Keratinocyte (primary cell): ENCODE results near the gene LIN7A. TPM values are rescaled to one million over a fixed set of nuclear protein-coding genes. Genes with fewer than 3 reads are reported as not detected.
"Not testable (repeated sequence)": the region's sequence is repeated elsewhere in the genome, so short reads cannot be mapped to it uniquely, and the experiment has no call there.

Experiments used
- DNase-seq: peaks from one replicate; pipeline ENCODE4 v3.0.0-alpha.2; 2011; ENCODE audit warnings: low read depth, missing footprints, low spot score
- FAIRE-seq: peaks from 2 replicates; lab custom pipeline; 2011; peaks lifted over from hg19 to GRCh38; lab: Jason Lieb, UNC
- H2AFZ ChIP-seq: 2 replicates; pipeline ENCODE4 v1.6.0; 2012; ENCODE audit warnings: low read length, control low read depth, inconsistent platforms; ENCODE audit not compliant: control insufficient read depth
- H3K27ac ChIP-seq: 2 replicates; pipeline ENCODE4 v1.5.1; 2011; ENCODE audit warnings: low read length; ENCODE audit not compliant: control insufficient read depth, insufficient read depth
- H3K27me3 ChIP-seq: 3 replicates; pipeline ENCODE4 v1.6.0; 2011; ENCODE audit warnings: low read length; ENCODE audit not compliant: control insufficient read depth, insufficient read depth; ENCODE audit errors: extremely low read depth
- H3K36me3 ChIP-seq, 2 experiments: 2 replicates in 1 of 2; 3 replicates in 1 of 2; pipeline ENCODE4 v1.5.1; 2011; ENCODE audit warnings: low read length in 2 of 2, mild to moderate bottlenecking in 1 of 2; ENCODE audit not compliant: control insufficient read depth in 2 of 2, insufficient read depth in 2 of 2; ENCODE audit errors: extremely low read depth in 1 of 2
- H3K4me1 ChIP-seq: 3 replicates; pipeline ENCODE4 v1.5.1; 2011; ENCODE audit warnings: low read length; ENCODE audit not compliant: control insufficient read depth, insufficient read depth; ENCODE audit errors: extremely low read depth
- H3K4me2 ChIP-seq: 3 replicates; pipeline ENCODE4 v1.6.0; 2011; ENCODE audit warnings: low read depth, low read length; ENCODE audit not compliant: control insufficient read depth, insufficient read depth; ENCODE audit errors: extremely low read depth
- H3K4me3 ChIP-seq, 3 experiments: fragments of 200-600 bp in 1 of 3; sonication (generic) in 1 of 3; 2 replicates in 2 of 3; 3 replicates in 1 of 3; pipeline ENCODE4 v1.5.1; 2011 to 2016; ENCODE audit warnings: low read length in 3 of 3, mild to moderate bottlenecking in 3 of 3, control low read depth in 2 of 3, inconsistent platforms in 1 of 3, low read depth in 1 of 3, mixed read lengths in 1 of 3, mixed run types in 1 of 3, moderate library complexity in 1 of 3; ENCODE audit not compliant: control insufficient read depth in 2 of 3, insufficient read depth in 2 of 3; ENCODE audit errors: extremely low read depth in 1 of 3
- H3K79me2 ChIP-seq: 2 replicates; pipeline ENCODE4 v1.6.0; 2012; ENCODE audit warnings: low read length; ENCODE audit not compliant: control insufficient read depth, insufficient read depth
- H3K9ac ChIP-seq: 3 replicates; pipeline ENCODE4 v1.6.0; 2011; ENCODE audit warnings: low read length; ENCODE audit not compliant: control insufficient read depth, insufficient read depth; ENCODE audit errors: extremely low read depth
- H3K9me1 ChIP-seq: 3 replicates; pipeline ENCODE4 v1.6.0; 2011; ENCODE audit warnings: low read length; ENCODE audit not compliant: control insufficient read depth, insufficient read depth; ENCODE audit errors: extremely low read depth
- H3K9me3 ChIP-seq: 2 replicates; pipeline ENCODE4 v1.5.1; 2012; ENCODE audit warnings: low read depth, low read length; ENCODE audit not compliant: control insufficient read depth
- H4K20me1 ChIP-seq: 3 replicates; pipeline ENCODE4 v1.6.0; 2011; ENCODE audit warnings: low read length; ENCODE audit not compliant: control insufficient read depth, insufficient read depth; ENCODE audit errors: extremely low read depth
- CTCF ChIP-seq, 3 experiments: IDR thresholded peaks in 1 of 3; conservative IDR thresholded peaks in 1 of 3; optimal IDR thresholded peaks in 1 of 3; 2 replicates in 2 of 3; 3 replicates in 1 of 3; pipeline versions ENCODE3 to v1.5.1; 2011; ENCODE audit warnings: low read length in 3 of 3, mild to moderate bottlenecking in 3 of 3, moderate library complexity in 2 of 3, control low read depth in 1 of 3, inconsistent platforms in 1 of 3; ENCODE audit not compliant: insufficient read depth in 2 of 3; ENCODE audit errors: extremely low read depth in 1 of 3
- EZH2 ChIP-seq: IDR thresholded peaks from one replicate; pipeline ENCODE4 v1.6.1; 2012; ENCODE audit warnings: inconsistent platforms, mild to moderate bottlenecking, low read length, moderate library complexity
- dilution Hi-C: fragments of 300-500 bp; cut with MboI; formaldehyde crosslinking; loops from one replicate; pipeline ENCODE4 v1.7.0; 2020; ENCODE audit warnings: low sequenced_read_pairs; ENCODE audit not compliant: extremely low pct_ligation_motif_present
- polyA plus RNA-seq, 5 experiments: library from polyadenylated mRNA; depleted of rRNA in 3 of 5; stranded (reverse) in 3 of 5; stranded (forward) in 1 of 5; unstranded in 1 of 5; fragments of >200 nt; gene quantifications; 1 replicate in 1 of 5; 2 replicates in 3 of 5; 3 replicates in 1 of 5; pipeline versions ENCODE4 v1.2.1 to v1.2.3, GENCODE V29; 2011 to 2012; ENCODE audit warnings: missing spikeins in 2 of 5, low read depth in 1 of 5, low replicate concordance in 1 of 5

The LIN7A gene
- polyA plus RNA-seq, 1 donor (not counting 4 experiments of a cell fraction or from before 2014, with no cell fraction given), result not detected

- DNase-seq (no peak), FAIRE-seq (no peak)
- Histone ChIP-seq H3K27me3 (peaks cover 2% of the 10 kb centered on the region), H3K27ac (no peak overlapping the region), H3K4me2 (no peak overlapping the region), H4K20me1 (no peaks in the 10 kb centered on the region), H3K9ac (no peak overlapping the region), H3K4me1 (no peaks in the 10 kb centered on the region), H3K9me3 (no peaks in the 10 kb centered on the region), H2AFZ (no peak overlapping the region), H3K36me3 (no peaks in the 10 kb centered on the region), H3K4me3 (no peak overlapping the region), H3K9me1 (no peaks in the 10 kb centered on the region), H3K79me2 (no peaks in the 10 kb centered on the region)
- TF ChIP-seq EZH2 (no peak), CTCF (optimal IDR thresholded peaks at IDR 0.05 in 1 of 3, IDR thresholded peaks at IDR 0.05 in 1 of 3, conservative IDR thresholded peaks at IDR 0.05 in 1 of 3; ENCODE audit: extremely low read depth in 1 of 3, insufficient read depth in 2 of 3, low read length in 3 of 3) (no peak)
- dilution Hi-C loops, result no loop called here
Observed at GRCh38 chr12:80791863-80792262, 145.9 kb downstream of the LIN7A start.

- H3K4me2 ChIP-seq, H3K9me1 ChIP-seq, FAIRE-seq: not testable (repeated sequence)
Observed at GRCh38 chr12:80788407-80788806, 149.3 kb downstream of the LIN7A start.

GRCh38 chr12:80782963-80783470, 154.7 kb downstream of the LIN7A start:
- H3K36me3 ChIP-seq, H3K27me3 ChIP-seq, H3K9ac ChIP-seq, H3K79me2 ChIP-seq, H3K4me3 ChIP-seq, FAIRE-seq, H3K9me3 ChIP-seq, H4K20me1 ChIP-seq, DNase-seq, H3K9me1 ChIP-seq, H3K4me2 ChIP-seq, H2AFZ ChIP-seq, dilution Hi-C loops, H3K27ac ChIP-seq, H3K4me1 ChIP-seq: not testable (repeated sequence)

More at GRCh38 chr12:80788407-80788806, 149.3 kb downstream of the LIN7A start:
- H3K79me2 ChIP-seq, DNase-seq, H4K20me1 ChIP-seq, H3K4me1 ChIP-seq, H3K27me3 ChIP-seq, H3K27ac ChIP-seq, dilution Hi-C loops, H3K9me3 ChIP-seq, H2AFZ ChIP-seq, H3K36me3 ChIP-seq, H3K9ac ChIP-seq, H3K4me3 ChIP-seq: not testable (repeated sequence)
